Loucy (cell line): ENCODE data around the gene FBXW8.

Source experiments
- H2AFZ ChIP-seq: fragments of 200-600 bp; sonication (generic); 2 replicates; pipeline ENCODE4 v1.6.0; 2016; ENCODE audit warnings: antibody characterized with exemption, mild to moderate bottlenecking, low read length, moderate library complexity
- H3F3A ChIP-seq: fragments of 200-600 bp; 2 replicates; pipeline ENCODE4 v1.6.0; 2016; ENCODE audit warnings: antibody characterized with exemption, low read depth, mild to moderate bottlenecking
- H3K27me3 ChIP-seq: fragments of 200-600 bp; sonication (generic); 2 replicates; pipeline ENCODE4 v1.6.1; 2014; ENCODE audit warnings: low read length, mild to moderate bottlenecking; ENCODE audit not compliant: insufficient read depth, poor library complexity, severe bottlenecking
- H3K36me3 ChIP-seq: fragments of 200-600 bp; sonication (generic); 2 replicates; pipeline ENCODE4 v1.6.1; 2016; ENCODE audit warnings: low read length; ENCODE audit not compliant: insufficient read depth
- H3K4me1 ChIP-seq: fragments of 200-600 bp; sonication (generic); 2 replicates; pipeline ENCODE4 v1.5.1; 2014; ENCODE audit warnings: low read length, mild to moderate bottlenecking; ENCODE audit not compliant: insufficient read depth, poor library complexity, severe bottlenecking
- H3K4me2 ChIP-seq: fragments of 200-600 bp; sonication (generic); 2 replicates; pipeline ENCODE4 v1.6.0; 2014; ENCODE audit warnings: antibody characterized with exemption, low read length, low read depth, mild to moderate bottlenecking; ENCODE audit not compliant: poor library complexity, severe bottlenecking
- H3K4me3 ChIP-seq: fragments of 200-600 bp; sonication (generic); 2 replicates; pipeline ENCODE4 v1.5.1; 2014; ENCODE audit warnings: low read length, mild to moderate bottlenecking, mixed read lengths; ENCODE audit not compliant: poor library complexity, severe bottlenecking
- H3K79me2 ChIP-seq: fragments of 200-600 bp; sonication (generic); 2 replicates; pipeline ENCODE4 v1.6.1; 2014; ENCODE audit warnings: low read length; ENCODE audit not compliant: insufficient read depth
- H3K9ac ChIP-seq: fragments of 200-600 bp; sonication (generic); 2 replicates; pipeline ENCODE4 v1.6.0; 2014; ENCODE audit warnings: mild to moderate bottlenecking, low read depth, low read length, moderate library complexity; ENCODE audit not compliant: poor library complexity, severe bottlenecking
- H3K9me2 ChIP-seq: fragments of 200-600 bp; sonication (generic); replicated peaks from 2 replicates; pipeline ENCODE4 v1.6.1; 2016; ENCODE audit warnings: low read depth, low read length, mixed read lengths
- H3K9me3 ChIP-seq: fragments of 200-600 bp; sonication (generic); 2 replicates; pipeline ENCODE4 v1.6.1; 2014; ENCODE audit warnings: mild to moderate bottlenecking, antibody characterized with exemption, low read length, low read depth; ENCODE audit not compliant: insufficient read depth
- H4K20me1 ChIP-seq: fragments of 200-600 bp; sonication (generic); 2 replicates; pipeline ENCODE4 v1.6.0; 2014; ENCODE audit warnings: antibody characterized with exemption, low read length, mild to moderate bottlenecking; ENCODE audit not compliant: insufficient read depth, poor library complexity, severe bottlenecking
- CTCF ChIP-seq: fragments of 200-600 bp; sonication (generic); conservative IDR thresholded peaks from 2 replicates; pipeline ENCODE4 v1.5.1; 2014; ENCODE audit warnings: mild to moderate bottlenecking, antibody characterized with exemption, low read length
- EZH2phosphoT487 ChIP-seq: fragments of 200-600 bp; IDR thresholded peaks from 2 replicates; pipeline ENCODE4 v1.6.1; 2018; ENCODE audit warnings: antibody characterized with exemption, mild to moderate bottlenecking, moderate library complexity, borderline replicate concordance

Gene FBXW8

GRCh38 chr12:117063162-117063911, 152.6 kb downstream of the FBXW8 start:
- peak overlapping the region; percentile 77 for H3K4me2 ChIP-seq
- H3K36me3 ChIP-seq: peaks cover 26% of the 10 kb centered on the region; the same call in 1 of the 2 replicates
- no peaks in the 10 kb centered on the region for H3K9me2 ChIP-seq
- TF ChIP-seq CTCF (no peak), EZH2phosphoT487 (no peak)
- no peaks in the 10 kb centered on the region for H4K20me1 ChIP-seq
- H3F3A ChIP-seq: peaks cover 20% of the 10 kb centered on the region; the same call in 1 of the 2 replicates
- H3K79me2 ChIP-seq: peaks cover 83% of the 10 kb centered on the region
- peak overlapping the region; percentile 81 for H3K9ac ChIP-seq
- H3K27me3 ChIP-seq: no peaks in the 10 kb centered on the region
- peaks cover 87% of the 10 kb centered on the region for H3K4me1 ChIP-seq
- H3K4me3 ChIP-seq: peak overlapping the region; percentile 60
- H2AFZ ChIP-seq: no peak overlapping the region
- H3K9me3 ChIP-seq: no peaks in the 10 kb centered on the region

- peak overlapping the region; percentile 77 for H3K4me2 ChIP-seq
- peaks cover 31% of the 10 kb centered on the region; the same call in 1 of the 2 replicates for H3K36me3 ChIP-seq
- H2AFZ ChIP-seq: no peak overlapping the region
- H4K20me1 ChIP-seq: no peaks in the 10 kb centered on the region
- no peaks in the 10 kb centered on the region for H3K9me2 ChIP-seq
- peaks cover 88% of the 10 kb centered on the region for H3K4me1 ChIP-seq
- no peak for TF ChIP-seq EZH2phosphoT487
- H3F3A ChIP-seq: peaks cover 20% of the 10 kb centered on the region; the same call in 1 of the 2 replicates
- H3K4me3 ChIP-seq: peak overlapping the region; percentile 60
- H3K27me3 ChIP-seq: no peaks in the 10 kb centered on the region
- peak overlapping the region; percentile 81 for H3K9ac ChIP-seq
- peaks cover 83% of the 10 kb centered on the region for H3K79me2 ChIP-seq
- no peaks in the 10 kb centered on the region for H3K9me3 ChIP-seq
These were observed 153.3 kb downstream of the FBXW8 start for GRCh38 chr12:117064049-117064448.

GRCh38 chr12:117064596-117064995, 153.8 kb downstream of the FBXW8 start:
- peak overlapping the region; percentile 77 for H3K4me2 ChIP-seq
- H3K4me3 ChIP-seq: peak overlapping the region; percentile 60
- H3K36me3 ChIP-seq: peaks cover 34% of the 10 kb centered on the region; the same call in 1 of the 2 replicates
- H3K4me1 ChIP-seq: peaks cover 92% of the 10 kb centered on the region
- peak overlapping the region; percentile 81 for H3K9ac ChIP-seq
- H2AFZ ChIP-seq: no peak overlapping the region
- no peaks in the 10 kb centered on the region for H3K27me3 ChIP-seq
- H3F3A ChIP-seq: peaks cover 20% of the 10 kb centered on the region; the same call in 1 of the 2 replicates
- TF ChIP-seq EZH2phosphoT487: no peak
- TF ChIP-seq CTCF: no peak
- peaks cover 83% of the 10 kb centered on the region for H3K79me2 ChIP-seq
- H4K20me1 ChIP-seq: no peaks in the 10 kb centered on the region
- no peaks in the 10 kb centered on the region for H3K9me2 ChIP-seq
- no peaks in the 10 kb centered on the region for H3K9me3 ChIP-seq
